Occipital lobe (tissue), 2 donors: ENCODE measurements around the gene ZFP90. TPM values are rescaled to one million over a fixed set of nuclear protein-coding genes. Genes with fewer than 3 reads are reported as not detected.
"Not testable (repeated sequence)": the region's sequence is repeated elsewhere in the genome, so short reads cannot be mapped to it uniquely, and the experiment has no call there.

Experiments
- DNase-seq: peaks from one replicate; lab custom pipeline; 2025; lab: John Stamatoyannopoulos, UW
- total RNA-seq: library from RNA; depleted of rRNA; stranded (reverse); fragments of >200 nt; gene quantifications from one replicate; pipeline ENCODE4 v1.2.3, GENCODE V29; 2014

The ZFP90 gene
- 89.4 TPM for total RNA-seq

GRCh38 chr16:68538880-68539701 is at the start of gene ZFP90:
Gene ZFP90 (plus strand): TSS chr16:68539291. CDS start chr16:68539793, 502 bp downstream.
- DNase-seq: peak; percentile 60

- DNase-seq: no peak
Observed at GRCh38 chr16:68490358-68490757, 48.7 kb upstream of the ZFP90 start.

DNA sequence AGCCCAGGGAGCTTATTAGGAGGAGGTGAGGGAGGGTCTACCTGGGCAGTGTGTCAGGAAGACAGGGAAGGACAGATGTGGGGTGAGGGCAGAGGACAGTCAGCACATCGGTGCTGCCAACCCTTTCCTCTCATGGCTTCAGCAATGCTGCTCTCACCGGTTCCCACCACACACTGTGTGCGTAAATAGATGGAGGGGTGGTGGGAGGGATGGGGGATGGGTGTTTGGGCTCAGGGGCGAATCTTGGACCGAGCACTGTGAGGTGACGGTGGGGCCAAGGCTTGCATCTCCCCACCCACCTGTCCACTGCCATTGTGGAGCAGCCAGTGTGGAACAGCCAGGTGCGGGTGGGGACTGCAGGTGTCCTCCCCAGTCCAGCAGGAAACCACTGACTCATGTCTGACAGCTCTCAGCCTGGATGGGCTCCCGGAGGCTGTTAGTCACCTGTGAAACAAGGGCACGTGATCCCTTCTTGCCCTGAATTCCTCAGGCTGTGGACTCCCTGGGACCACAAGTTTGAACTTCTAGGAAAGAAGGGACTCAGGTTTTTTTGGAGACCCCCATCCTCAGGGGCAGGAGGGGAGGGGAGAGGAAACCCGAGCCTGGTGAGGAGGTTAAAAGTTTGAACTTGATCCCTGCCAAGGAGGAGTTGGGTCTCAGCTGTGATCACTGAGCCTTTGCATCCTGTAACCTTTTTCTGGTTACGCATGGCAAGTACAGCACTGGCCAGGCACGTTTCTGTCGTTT is 48.1 kb upstream of the ZFP90 start:
- no peak for DNase-seq

GRCh38 chr16:68491576-68491950 is 47.5 kb upstream of the ZFP90 start:
- DNase-seq: no peak

DNA sequence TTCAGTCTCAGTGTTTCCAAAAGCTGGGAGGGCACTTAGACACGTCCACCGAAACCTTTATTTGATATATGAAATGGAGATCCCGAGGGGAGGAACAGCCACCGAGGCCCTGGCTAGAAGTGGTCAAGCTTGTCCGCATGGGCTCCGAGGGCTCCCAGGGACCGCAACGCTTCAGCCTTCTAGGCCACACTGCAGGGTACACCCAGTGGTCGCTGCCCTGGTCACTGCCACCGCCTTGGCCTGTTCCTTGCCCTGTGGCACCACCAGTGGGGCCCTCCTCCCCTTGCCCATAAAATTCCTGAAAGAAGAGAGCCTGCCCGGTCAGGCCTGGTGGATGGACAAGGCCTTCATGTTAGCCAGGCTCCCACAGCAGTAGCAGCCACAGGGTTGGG is 46.9 kb upstream of the ZFP90 start:
- no peak for DNase-seq

GRCh38 chr16:68492543-68493411 is 46.3 kb upstream of the ZFP90 start:
- no peak for DNase-seq

DNA sequence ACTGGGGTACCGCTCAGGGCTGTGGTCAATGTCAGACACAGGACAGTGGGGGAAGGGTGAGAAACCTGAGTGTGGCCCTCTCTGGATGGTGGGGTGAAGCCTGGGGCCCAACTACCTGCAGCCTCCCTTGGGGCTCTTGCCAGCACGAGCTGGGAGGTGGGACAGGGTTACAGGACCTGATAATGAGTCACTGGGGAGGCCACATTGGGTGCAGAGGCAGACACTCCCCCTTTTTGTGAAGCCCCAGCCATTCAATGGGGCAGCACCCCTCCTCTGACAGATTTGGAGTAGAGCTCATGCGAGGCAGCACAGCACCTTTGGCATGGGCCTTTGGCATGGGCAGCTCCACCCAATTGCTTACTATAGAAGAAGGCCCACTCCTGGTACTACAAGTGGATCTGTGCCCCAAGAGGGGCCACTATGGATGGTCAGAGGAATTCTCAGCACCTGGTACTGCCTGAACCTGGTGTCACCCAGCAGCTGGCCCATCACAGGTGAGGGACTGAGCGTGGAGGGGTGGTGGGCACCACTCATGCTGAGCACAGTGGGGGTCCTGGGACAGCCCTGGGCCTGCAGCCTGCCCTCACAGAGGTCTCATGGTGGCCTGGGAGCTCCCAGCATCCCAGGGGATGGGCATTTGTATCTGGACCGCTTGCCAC is 45.5 kb upstream of the ZFP90 start:
- DNase-seq: no peak

DNA sequence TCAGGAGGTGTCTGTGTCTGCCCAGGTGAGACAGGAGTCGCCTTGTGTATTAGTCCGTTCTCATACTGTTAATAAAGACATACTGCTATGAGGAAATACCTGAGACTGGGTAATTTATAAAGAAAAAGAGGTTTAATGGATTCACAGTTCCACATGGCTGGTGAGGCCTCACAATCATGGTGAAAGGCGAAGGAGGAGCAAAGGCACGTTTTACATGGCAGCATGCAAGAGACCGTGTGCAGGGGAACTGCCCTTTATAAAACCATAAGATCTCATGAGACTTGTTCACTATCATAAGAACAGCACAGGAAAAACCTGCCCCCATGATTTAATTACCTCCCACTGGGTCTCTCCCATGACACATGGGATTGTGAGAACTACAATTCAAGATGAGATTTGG is 44.8 kb upstream of the ZFP90 start:
- DNase-seq: not testable (repeated sequence)

DNA sequence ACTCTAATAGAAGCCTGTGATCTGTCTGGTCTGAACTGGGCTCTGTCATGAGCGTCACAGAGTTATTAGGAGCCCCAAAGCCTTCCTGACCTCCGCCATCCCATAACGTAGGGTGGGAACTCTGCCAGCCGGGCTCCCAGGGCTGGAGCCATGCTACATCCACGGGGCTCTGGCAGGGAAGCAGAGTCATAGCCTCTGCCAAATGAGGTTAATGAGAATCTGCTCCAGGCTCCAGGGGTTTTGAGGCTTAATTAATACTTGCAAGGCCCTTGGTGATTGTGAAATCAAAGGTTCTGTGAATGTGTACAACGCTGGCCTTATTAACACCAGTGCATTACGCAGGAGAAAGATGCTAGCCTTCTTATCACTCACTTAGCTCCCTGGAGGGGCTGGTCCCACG is 42.4 kb upstream of the ZFP90 start:
- no peak for DNase-seq

DNA sequence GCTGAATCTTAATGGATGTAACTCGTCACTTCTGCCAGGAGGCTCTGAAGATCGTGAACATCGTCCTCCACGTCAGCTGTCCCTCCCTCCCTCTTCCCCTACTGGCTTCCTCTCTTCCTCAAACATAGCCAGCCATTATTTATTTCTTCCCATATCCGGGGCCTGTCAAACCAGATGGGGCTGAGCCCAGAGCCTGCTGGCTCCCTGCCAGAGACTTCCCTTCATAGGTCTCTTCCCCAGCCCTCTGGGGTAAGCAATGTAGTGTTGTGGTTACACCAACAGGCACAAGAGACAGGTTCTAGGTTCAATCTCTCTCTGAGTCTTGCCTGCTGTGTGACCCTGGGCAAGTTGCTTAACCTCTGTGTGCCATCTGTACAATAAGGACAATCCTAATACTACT is 40.1 kb upstream of the ZFP90 start:
- DNase-seq: no peak

GRCh38 chr16:68503334-68503733 is 35.8 kb upstream of the ZFP90 start:
- DNase-seq: no peak

GRCh38 chr16:68504066-68504465 is 35.0 kb upstream of the ZFP90 start:
- DNase-seq: no peak

DNA sequence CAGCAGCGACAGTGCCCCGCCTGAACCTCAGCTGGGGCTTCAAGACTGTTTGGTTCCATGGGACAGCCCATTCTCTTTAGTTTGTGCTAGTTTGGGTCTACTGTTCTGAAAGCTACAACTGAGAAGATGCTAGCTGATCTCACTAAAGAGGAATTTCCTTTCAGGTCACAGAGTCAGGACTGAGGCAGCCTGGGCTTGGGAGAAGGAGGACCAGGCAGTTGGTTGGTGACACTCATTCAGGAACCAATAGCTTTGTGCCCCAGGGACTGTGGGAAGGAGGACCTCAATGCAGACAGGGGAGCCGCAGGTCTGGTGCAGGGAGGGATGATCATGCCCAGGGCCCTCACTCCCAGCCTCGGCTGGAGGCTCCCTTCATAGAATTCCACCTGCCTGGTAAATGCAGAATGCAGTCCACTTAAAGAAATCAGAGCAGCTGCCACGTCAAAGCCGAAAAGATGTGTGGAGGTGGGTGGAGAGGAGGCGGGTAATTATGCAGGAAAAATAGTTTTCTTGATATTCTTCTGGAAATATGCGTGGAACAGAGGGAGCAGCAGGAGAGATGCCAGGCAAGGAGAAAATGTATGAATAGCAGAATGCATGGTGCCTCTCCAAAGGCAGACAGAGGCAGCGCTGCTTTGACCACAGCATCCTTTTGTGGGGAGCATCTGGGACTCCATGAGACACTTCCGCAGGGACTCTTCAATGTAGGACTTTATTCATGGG is 32.6 kb upstream of the ZFP90 start:
- DNase-seq: peak; percentile 64

GRCh38 chr16:68508013-68508412 is 31.1 kb upstream of the ZFP90 start:
- no peak for DNase-seq

- DNase-seq: no peak
Observed at GRCh38 chr16:68508641-68509240, 30.4 kb upstream of the ZFP90 start.

DNA sequence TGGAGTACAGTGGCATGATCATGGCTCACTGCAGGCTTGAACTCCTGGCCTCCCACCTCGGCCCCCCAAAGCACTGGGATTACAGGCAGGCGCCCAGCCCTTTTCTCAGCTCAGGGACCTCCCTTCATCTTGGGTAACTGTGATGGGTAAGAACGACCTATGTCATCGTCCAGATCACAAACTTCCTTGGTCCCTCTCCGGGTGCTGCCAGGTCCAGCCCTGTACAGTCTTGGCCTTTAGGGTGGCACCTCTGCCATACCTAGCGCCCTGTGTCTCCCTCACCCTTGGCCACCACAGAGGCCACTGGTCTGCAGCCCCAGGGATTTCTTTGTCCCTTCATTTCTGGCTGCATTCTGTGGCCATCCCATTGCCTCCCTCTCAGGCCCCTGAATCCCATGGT is 29.7 kb upstream of the ZFP90 start:
- no peak for DNase-seq

- DNase-seq: no peak
Observed at GRCh38 chr16:68510775-68511174, 28.3 kb upstream of the ZFP90 start.

- no peak for DNase-seq
Observed at GRCh38 chr16:68512183-68512582, 26.9 kb upstream of the ZFP90 start.

GRCh38 chr16:68512742-68513141 is 26.3 kb upstream of the ZFP90 start:
- DNase-seq: no peak

DNA sequence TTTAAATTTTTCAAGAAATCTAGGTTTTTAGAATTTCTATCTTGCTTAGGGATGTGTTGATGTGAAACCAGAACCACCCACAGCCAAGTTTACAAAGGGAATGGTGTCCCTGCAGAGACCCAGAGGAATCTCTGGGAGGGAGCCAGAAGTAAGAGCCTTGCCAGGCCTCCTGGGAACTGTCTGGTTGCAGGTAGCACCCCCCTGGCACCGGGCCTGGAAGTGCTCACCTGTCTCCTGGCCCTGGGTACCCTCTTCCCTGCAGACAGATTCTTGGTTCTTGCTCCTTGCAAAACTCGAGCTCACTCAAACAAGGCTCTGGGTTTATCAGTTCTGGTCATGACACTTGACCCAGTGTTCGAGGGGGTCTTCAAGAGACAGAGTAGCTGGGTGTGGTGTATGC is 24.6 kb upstream of the ZFP90 start:
- DNase-seq: no peak
